ENCODE results near the gene EVL.

Gene EVL

GRCh38 chr14:100067481-100067880 lies 2.3 kb downstream of the EVL start:
- no peak for DNase-seq

GRCh38 chr14:100067971-100068959 lies 3.0 kb downstream of the EVL start:
- peak; percentile 42 for DNase-seq

DNA sequence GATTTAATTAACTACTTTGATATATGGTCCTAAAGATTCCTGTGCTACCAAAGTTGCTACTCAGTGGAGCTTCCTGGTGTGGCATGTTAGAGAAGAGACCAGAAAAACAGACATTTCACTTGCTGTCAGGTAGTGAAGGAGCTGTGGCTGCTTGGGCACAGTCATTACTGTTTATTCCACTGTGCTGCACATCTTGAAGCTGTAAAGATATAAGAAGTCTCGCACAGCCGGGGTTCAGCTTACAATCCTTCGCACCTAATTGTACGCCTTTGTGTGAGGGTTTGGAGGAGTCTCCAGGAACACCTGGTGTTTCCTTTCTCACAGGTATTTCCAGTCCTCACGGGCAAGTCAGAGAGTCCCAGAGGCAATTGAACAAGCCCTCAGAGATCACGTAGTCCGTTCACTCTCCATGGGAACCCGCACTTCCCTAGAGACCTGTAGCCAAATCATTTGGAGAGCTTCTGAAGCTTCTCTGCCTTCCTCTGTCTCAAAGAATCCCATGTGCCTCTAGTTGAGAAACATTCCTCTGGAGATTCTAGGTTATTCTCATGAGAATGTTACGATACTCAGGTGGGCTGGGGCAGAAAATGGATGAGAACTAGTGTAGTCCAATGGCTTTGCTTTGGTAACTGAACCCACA lies 4.1 kb downstream of the EVL start:
- DNase-seq: no peak

DNA sequence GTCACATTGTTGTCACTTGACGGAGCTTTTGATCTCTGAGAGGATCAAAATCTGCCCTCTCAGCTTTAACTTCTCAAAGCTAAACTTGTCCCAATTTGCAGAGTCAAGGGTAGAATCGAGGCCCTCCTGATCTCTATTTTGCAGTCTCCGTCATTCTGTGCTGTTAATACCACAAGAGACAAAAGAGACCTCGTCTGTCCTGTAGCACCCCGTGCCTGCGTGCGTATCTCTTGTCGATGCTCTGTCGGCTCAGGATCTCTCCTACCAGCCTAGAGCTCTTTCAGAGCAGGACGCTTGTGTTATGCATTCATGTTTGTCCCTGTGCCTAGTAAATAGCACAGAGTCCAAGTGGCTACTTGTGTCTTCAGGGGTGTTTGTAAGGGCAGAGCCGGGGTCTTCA lies 5.1 kb downstream of the EVL start:
- no peak for DNase-seq

- DNase-seq: no peak
Observed at GRCh38 chr14:100071545-100071944, 6.3 kb downstream of the EVL start.

- no peak for DNase-seq
Observed at GRCh38 chr14:100072783-100073346, 7.6 kb downstream of the EVL start.

GRCh38 chr14:100073576-100074430 lies 8.6 kb downstream of the EVL start:
- no peak for DNase-seq

DNA sequence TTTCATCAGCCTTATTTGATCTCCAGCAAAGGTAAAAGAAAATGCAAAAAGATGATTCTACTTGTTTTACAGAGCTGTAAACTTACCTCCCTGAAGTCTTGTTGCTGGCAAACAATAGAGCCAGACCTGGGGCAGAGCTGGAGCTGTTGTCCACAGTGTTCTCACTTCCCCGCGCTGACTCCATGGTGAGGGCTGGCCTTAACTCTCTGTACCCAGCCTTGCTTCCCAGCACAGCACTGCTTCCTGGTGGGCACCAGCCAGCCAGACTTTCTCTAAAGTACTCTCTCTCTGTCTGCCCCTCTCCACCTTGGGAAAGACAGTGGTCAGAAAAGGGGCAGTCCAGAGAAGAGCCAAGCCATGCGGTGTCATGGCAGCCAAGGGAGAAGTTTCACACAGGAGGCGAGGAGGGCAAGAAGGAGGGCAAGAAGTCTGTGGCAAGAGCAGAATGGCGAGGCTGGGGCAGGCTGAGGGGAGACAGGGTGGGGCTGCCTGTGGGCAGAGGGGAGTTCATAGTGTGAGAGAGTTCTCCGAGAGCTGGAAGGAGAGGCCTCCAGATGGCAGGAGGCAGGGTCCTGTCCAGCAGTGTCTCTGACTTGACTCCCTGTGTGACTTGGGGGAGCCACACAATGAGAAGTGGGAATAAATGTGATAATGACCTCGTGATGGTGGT lies 9.3 kb downstream of the EVL start:
- DNase-seq: no peak

- DNase-seq: no peak
Observed at GRCh38 chr14:100075681-100076080, 10.5 kb downstream of the EVL start.

- no peak for DNase-seq
Observed at GRCh38 chr14:100076133-100076532, 10.9 kb downstream of the EVL start.

DNA sequence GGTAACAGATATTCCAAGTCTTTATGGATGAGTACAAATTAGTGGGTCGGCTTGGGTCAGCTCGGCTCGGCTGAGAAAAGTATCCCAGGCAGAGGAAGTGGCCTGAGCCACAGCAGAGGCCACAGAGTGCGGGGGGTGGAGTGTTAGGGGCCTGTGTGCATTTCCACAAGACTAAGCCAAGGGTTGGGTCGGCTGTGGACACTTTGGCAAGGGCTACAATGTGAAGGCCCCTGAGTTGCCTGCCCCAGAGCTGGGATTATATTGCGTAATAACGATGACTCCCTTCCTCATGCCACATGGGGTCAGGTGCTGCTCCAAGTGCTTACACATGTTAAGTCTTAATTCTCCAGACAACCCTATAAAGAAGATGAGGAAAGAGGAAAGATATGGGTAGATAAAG lies 11.4 kb downstream of the EVL start:
- DNase-seq: peak; percentile 57

DNA sequence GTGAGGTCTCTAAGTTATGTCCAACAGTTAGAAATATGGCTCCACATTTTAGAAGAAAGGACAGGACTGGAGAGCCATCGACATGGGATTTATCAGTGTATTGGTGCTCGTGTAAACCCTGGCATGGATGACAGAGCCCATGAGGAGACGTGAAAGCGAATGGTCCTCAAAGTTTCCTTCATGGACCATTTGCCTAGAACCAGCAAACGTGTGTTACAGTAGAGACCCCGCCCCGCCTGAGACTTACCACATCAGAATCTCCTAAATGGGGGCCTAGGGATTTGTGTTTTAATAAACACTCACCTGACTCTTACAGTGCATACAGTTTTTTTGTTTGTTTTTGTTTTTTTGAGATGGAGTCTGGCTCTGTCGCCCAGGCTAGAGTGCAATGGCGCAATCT lies 12.2 kb downstream of the EVL start:
- no peak for DNase-seq

GRCh38 chr14:100078216-100078803 lies 13.1 kb downstream of the EVL start:
- DNase-seq: no peak

DNA sequence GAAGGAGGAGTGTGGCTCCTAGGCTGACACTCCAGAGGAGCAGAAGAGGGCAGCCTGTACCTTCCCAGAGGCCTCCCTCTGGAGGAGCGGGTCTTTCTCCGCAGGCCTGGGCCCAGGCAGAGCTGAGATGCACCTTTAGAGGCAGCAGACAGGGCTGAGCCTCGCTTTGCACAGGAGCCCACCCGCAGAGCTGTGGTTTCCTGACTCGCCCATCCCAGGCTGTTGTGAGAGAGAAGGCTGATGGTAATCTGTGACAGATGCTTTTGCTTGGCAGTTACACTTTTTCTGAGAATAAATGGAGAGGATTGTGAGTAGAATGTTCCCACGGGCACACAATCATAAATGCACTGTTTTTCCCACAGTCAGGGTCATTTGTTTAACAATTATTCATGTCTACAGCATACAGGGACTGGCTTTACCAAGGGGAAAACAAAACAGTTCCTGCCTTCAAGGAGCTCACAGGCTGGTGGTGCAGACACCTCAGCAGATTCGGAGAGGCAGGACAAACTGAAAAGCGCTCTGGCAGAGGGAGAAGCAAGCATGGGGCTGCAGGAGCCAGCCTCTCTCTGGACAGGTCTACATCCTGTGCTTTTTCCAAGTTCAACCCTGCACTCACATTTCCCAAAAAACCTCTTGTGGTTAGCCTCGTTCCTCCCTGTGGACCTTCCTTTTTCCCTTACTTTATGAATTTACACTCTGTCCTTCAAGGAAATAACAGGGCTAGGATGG lies 13.9 kb downstream of the EVL start:
- peak; percentile 89 for DNase-seq

DNA sequence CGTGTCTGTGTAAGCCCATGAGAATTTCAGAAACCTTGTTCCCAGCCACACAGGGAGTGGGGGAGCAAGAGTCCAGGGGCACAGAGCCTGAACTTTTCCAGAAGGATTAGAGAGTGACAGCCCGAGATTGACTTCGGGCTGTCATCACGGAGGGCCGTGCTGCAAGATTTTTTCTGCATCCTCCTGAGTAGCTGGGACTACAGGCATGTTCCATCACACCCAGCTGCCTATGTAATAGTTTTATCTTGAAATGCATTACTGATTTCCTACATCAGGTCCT lies 14.4 kb downstream of the EVL start:
- peak; percentile 41 for DNase-seq

- DNase-seq: no peak
Observed at GRCh38 chr14:100080206-100080605, 15.0 kb downstream of the EVL start.

DNA sequence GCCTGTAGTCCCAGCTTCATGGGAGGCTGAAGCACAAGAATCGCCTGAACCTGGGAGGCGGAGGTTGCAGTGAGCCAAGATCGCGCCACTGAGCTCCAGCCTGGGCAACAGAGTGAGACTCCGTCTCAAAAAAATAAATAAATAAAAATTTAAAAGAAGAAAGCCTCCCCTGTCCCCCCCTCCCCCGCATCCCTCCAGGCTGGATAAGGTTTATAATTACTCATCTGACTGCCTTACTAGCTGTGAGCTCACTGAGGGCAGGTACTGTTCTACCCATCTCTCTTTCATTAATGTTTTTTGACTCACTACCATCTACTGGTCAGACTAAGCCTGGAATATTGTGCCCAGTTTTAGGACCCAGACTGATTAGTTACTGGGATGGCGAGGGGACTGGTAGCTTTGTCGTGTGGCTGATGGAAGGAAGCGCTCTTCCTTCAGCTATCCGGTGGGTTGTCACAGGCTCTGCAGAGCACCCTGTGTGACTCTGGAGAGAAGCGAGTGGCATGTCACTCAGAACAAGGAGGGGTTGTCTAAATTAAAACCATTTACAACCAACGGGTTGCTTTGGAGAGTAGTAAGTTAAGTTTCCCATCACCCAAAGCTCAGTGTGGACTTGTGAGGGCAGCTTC lies 16.9 kb downstream of the EVL start:
- no peak for DNase-seq

- no peak for DNase-seq
Observed at GRCh38 chr14:100082723-100083122, 17.5 kb downstream of the EVL start.

DNA sequence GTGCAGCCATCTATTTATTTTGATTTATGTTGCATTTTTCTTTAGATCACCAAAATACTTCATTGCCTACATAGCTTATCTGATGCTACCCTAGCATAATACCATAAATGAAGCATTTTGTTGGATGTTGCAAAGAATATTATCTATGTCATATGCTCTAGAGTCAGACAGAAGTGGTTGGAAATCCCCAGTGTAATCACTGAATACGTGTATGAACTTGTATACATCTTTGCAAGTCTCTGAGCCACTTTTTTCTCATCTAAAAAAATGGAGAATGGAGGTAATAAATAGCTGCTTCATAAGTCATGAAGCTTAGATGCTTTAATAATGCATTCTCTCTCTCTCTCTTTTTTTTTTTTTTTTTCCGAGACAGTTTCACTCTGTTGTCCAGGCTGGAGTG lies 18.5 kb downstream of the EVL start:
- DNase-seq: no peak

GRCh38 chr14:100084591-100084990 lies 19.4 kb downstream of the EVL start:
- DNase-seq: no peak

- DNase-seq: no peak
Observed at GRCh38 chr14:100085462-100085861, 20.2 kb downstream of the EVL start.

Measured in fibroblast of skin of right biceps (primary cell).